H9 (cell line): ENCODE measurements around the gene LYZL4. TPM values are rescaled to one million over a fixed set of nuclear protein-coding genes. Genes with fewer than 3 reads are reported as not detected.
A peak's percentile ranks its signal among the peaks of the same experiment; 100 is the strongest.

Experiments
- DNase-seq: peaks from one replicate; pipeline ENCODE4 v3.0.0-alpha.2; 2017
- H2AFZ ChIP-seq: one replicate; pipeline ENCODE4 v1.6.1; 2013; ENCODE audit warnings: mild to moderate bottlenecking, low read length, control low read depth, moderate library complexity
- H2AK5ac ChIP-seq: 2 replicates; pipeline ENCODE4 v1.6.1; 2013; ENCODE audit warnings: low read length, control low read depth, mixed read lengths; ENCODE audit not compliant: insufficient read length
- H2BK120ac ChIP-seq: one replicate; pipeline ENCODE4 v1.6.1; 2013; ENCODE audit warnings: low read depth, mild to moderate bottlenecking, low read length, control low read depth, inconsistent platforms; ENCODE audit not compliant: poor library complexity, severe bottlenecking
- H2BK12ac ChIP-seq: 2 replicates; pipeline ENCODE4 v1.6.1; 2013; ENCODE audit warnings: low read length, control low read depth, mixed read lengths, low read depth; ENCODE audit not compliant: insufficient read length
- H2BK15ac ChIP-seq: 2 replicates; pipeline ENCODE4 v1.6.1; 2013; ENCODE audit warnings: low read depth, low read length, control low read depth
- H2BK20ac ChIP-seq: one replicate; pipeline ENCODE4 v1.6.1; 2013; ENCODE audit warnings: low read depth, mild to moderate bottlenecking, low read length, control low read depth, inconsistent platforms; ENCODE audit not compliant: poor library complexity, severe bottlenecking
- H2BK5ac ChIP-seq: 2 replicates; pipeline ENCODE4 v1.6.1; 2013; ENCODE audit warnings: low read length, control low read depth, mixed read lengths; ENCODE audit not compliant: insufficient read length
- H3K14ac ChIP-seq: 2 replicates; pipeline ENCODE4 v1.6.1; 2013; ENCODE audit warnings: low read length, control low read depth; ENCODE audit not compliant: insufficient read depth
- H3K18ac ChIP-seq: 2 replicates; pipeline ENCODE4 v1.6.1; 2013; ENCODE audit warnings: low read depth, mild to moderate bottlenecking, mixed read lengths, low read length, control low read depth; ENCODE audit not compliant: insufficient read length
- H3K23ac ChIP-seq: 2 replicates; pipeline ENCODE4 v1.6.1; 2013; ENCODE audit warnings: low read length, control low read depth, mixed read lengths, low read depth; ENCODE audit not compliant: insufficient read length
- H3K23me2 ChIP-seq: 2 replicates; pipeline ENCODE4 v1.6.1; 2013; ENCODE audit warnings: low read depth, mild to moderate bottlenecking, mixed read lengths, low read length, control low read depth; ENCODE audit not compliant: insufficient read length, poor library complexity, severe bottlenecking
- H3K27ac ChIP-seq: 2 replicates; pipeline ENCODE4 v1.5.1; 2013; ENCODE audit warnings: low read length, control low read depth, mixed read lengths, low read depth; ENCODE audit not compliant: insufficient read length
- H3K27me3 ChIP-seq: 2 replicates; pipeline ENCODE4 v1.6.1; 2013; ENCODE audit warnings: low read length, control low read depth, inconsistent platforms; ENCODE audit not compliant: insufficient read depth
- H3K4ac ChIP-seq: 2 replicates; pipeline ENCODE4 v1.6.1; 2013; ENCODE audit warnings: low read depth, mild to moderate bottlenecking, control low read depth, inconsistent platforms, low read length, moderate library complexity
- H3K4me1 ChIP-seq: 2 replicates; pipeline ENCODE4 v1.6.1; 2013; ENCODE audit warnings: low read length, control low read depth, inconsistent platforms; ENCODE audit not compliant: insufficient read depth
- H3K4me2 ChIP-seq: 2 replicates; pipeline ENCODE4 v1.6.1; 2013; ENCODE audit warnings: low read length, control low read depth, mixed read lengths; ENCODE audit not compliant: insufficient read length, insufficient read depth
- H3K56ac ChIP-seq: 2 replicates; pipeline ENCODE4 v1.6.1; 2013; ENCODE audit warnings: low read depth, mild to moderate bottlenecking, mixed read lengths, low read length, control low read depth; ENCODE audit not compliant: insufficient read length
- H3K79me1 ChIP-seq: 2 replicates; pipeline ENCODE4 v1.6.1; 2013; ENCODE audit warnings: low read depth, mild to moderate bottlenecking, moderate library complexity, low read length, control low read depth, inconsistent platforms; ENCODE audit not compliant: insufficient read depth, poor library complexity, severe bottlenecking
- H3K79me2 ChIP-seq: 2 replicates; pipeline ENCODE4 v1.6.1; 2013; ENCODE audit warnings: low read length, control low read depth, inconsistent platforms; ENCODE audit not compliant: insufficient read depth
- H3K9ac ChIP-seq: 2 replicates; pipeline ENCODE4 v1.6.1; 2013; ENCODE audit warnings: low read length, control low read depth, mixed read lengths; ENCODE audit not compliant: insufficient read length; ENCODE audit errors: extremely low read depth
- H3K9me3 ChIP-seq: one replicate; pipeline ENCODE4 v1.6.1; 2013; ENCODE audit warnings: low read depth, low read length, inconsistent platforms; ENCODE audit not compliant: control insufficient read depth
- H3T11ph ChIP-seq: one replicate; pipeline ENCODE4 v1.6.1; 2013; ENCODE audit warnings: mild to moderate bottlenecking, low read length, control low read depth, inconsistent platforms
- H4K20me1 ChIP-seq: one replicate; pipeline ENCODE4 v1.6.1; 2013; ENCODE audit not compliant: control insufficient read depth, insufficient read length, insufficient read depth
- H4K5ac ChIP-seq: 2 replicates; pipeline ENCODE4 v1.6.1; 2013; ENCODE audit warnings: low read depth, mild to moderate bottlenecking, mixed read lengths, low read length, control low read depth; ENCODE audit not compliant: insufficient read length
- H4K8ac ChIP-seq: replicated peaks from 2 replicates; pipeline ENCODE4 v1.6.1; 2013; ENCODE audit warnings: low read length, control low read depth, mixed read lengths, low read depth; ENCODE audit not compliant: insufficient read length
- H4K91ac ChIP-seq: 2 replicates; pipeline ENCODE4 v1.6.1; 2013; ENCODE audit warnings: low read depth, mild to moderate bottlenecking, moderate library complexity, mixed read lengths, low read length, control low read depth; ENCODE audit not compliant: insufficient read length
- H3K27ac Mint-ChIP-seq, 3 experiments: 2 replicates in 2 of 3; 3 replicates in 1 of 3; pipeline ENCODE4 v1.8.0; 2020 to 2021; ENCODE audit warnings: mixed read lengths in 3 of 3, mild to moderate bottlenecking in 1 of 3, moderate library complexity in 1 of 3
- H3K27me3 Mint-ChIP-seq: 2 replicates; pipeline ENCODE4 v1.8.0; 2021; ENCODE audit warnings: low read depth, mild to moderate bottlenecking, moderate library complexity, mixed read lengths
- H3K36me3 Mint-ChIP-seq, 3 experiments: 2 replicates in 2 of 3; 3 replicates in 1 of 3; pipeline ENCODE4 v1.8.0; 2020 to 2021; ENCODE audit warnings: low read depth in 3 of 3, mixed read lengths in 3 of 3; ENCODE audit not compliant: insufficient read depth in 1 of 3
- H3K4me1 Mint-ChIP-seq, 2 experiments: 2 replicates each; pipeline ENCODE4 v1.8.0; 2020; ENCODE audit warnings: mixed read lengths in 2 of 2
- H3K4me3 Mint-ChIP-seq, 2 experiments: 2 replicates in 1 of 2; 3 replicates in 1 of 2; pipeline ENCODE4 v1.8.0; 2020 to 2021; ENCODE audit warnings: mild to moderate bottlenecking in 2 of 2, mixed read lengths in 2 of 2, moderate library complexity in 1 of 2
- H3K9me3 Mint-ChIP-seq, 2 experiments: 2 replicates in 1 of 2; 3 replicates in 1 of 2; pipeline ENCODE4 v1.8.0; 2020; ENCODE audit warnings: mild to moderate bottlenecking in 2 of 2, mixed read lengths in 2 of 2, moderate library complexity in 1 of 2
- CTCF ChIP-seq: fragments of 200-600 bp; sonication (generic); conservative IDR thresholded peaks from 3 replicates; pipeline ENCODE4 v1.8.0; 2021; ENCODE audit warnings: antibody characterized with exemption, mild to moderate bottlenecking
- WGBS: extraction: QIAGEN DNeasy Blood & Tissue Kit; methylation state at CpG from one replicate; pipeline ENCODE4 v1.1.7; 2013; ENCODE audit warnings: missing lambda C conversion rate, low lambda C conversion rate, mixed read lengths; ENCODE audit not compliant: insufficient read length; ENCODE audit errors: extremely low coverage; 5-methylcytosine and 5-hydroxymethylcytosine counted together
- total RNA-seq: library from RNA; stranded (reverse); gene quantifications from 2 replicates; pipeline ENCODE4 v1.2.1, GENCODE V29; 2021

The LYZL4 gene
- total RNA-seq, 1 experiment from 2014 or later, result not detected

- Histone ChIP-seq H3K56ac (no peak overlapping the region), H4K20me1 (no peaks in the 10 kb centered on the region), H3K4ac (no peak overlapping the region), H3K9ac (no peak overlapping the region), H2AK5ac (no peak overlapping the region), H3K18ac (no peak overlapping the region), H2AFZ (no peak overlapping the region), H3K79me2 (no peaks in the 10 kb centered on the region), H2BK120ac (no peak overlapping the region), H2BK12ac (no peak overlapping the region), H2BK15ac (no peak overlapping the region), H4K8ac (no peak overlapping the region), H3K9me3 (no peaks in the 10 kb centered on the region), H3K14ac (no peak overlapping the region), H3K23ac (no peak overlapping the region), H3K27me3 (no peaks in the 10 kb centered on the region), H3T11ph (no peak overlapping the region), H2BK5ac (no peak overlapping the region), H3K4me1 (peaks cover 7% of the 10 kb centered on the region; the same call in 1 of the 2 replicates), H4K91ac (no peak overlapping the region), H3K79me1 (no peaks in the 10 kb centered on the region), H3K23me2 (no peaks in the 10 kb centered on the region), H3K27ac (no peak overlapping the region), H3K4me2 (no peak overlapping the region), H4K5ac (no peak overlapping the region), H2BK20ac (no peak overlapping the region)
- WGBS, result no CpG with 5 or more reads among the region's 10 CpGs
- Mint-ChIP-seq H3K9me3 (no peaks in the 10 kb centered on the region; a peak in 1 of 5 replicates), H3K27ac (peak overlapping the region in 1 of 3 experiments; percentile 28; a peak in 3 of 7 replicates), H3K27me3 (peaks cover 5% of the 10 kb centered on the region), H3K4me1 (peaks cover 35 to 38% of the 10 kb centered on the region in 2 experiments), H3K4me3 (no peak overlapping the region), H3K36me3 (no peaks in the 10 kb centered on the region)
- no peak for DNase-seq
- no peak; the same call in 2 of the 3 replicates for TF ChIP-seq CTCF
These were observed 29.1 kb upstream of the LYZL4 start for GRCh38 chr3:42439261-42440115.
